H1 (cell line): ENCODE results near the gene CAMTA1. TPM values are rescaled to one million over a fixed set of nuclear protein-coding genes. Genes with fewer than 3 reads are reported as not detected.

Experiments
- MAFK ChIP-seq: IDR thresholded peaks from 2 replicates; pipeline ENCODE4 v1.6.1; 2012; ENCODE audit warnings: low read depth, mild to moderate bottlenecking, improper control_type of control experiment, low read length
- polyA plus RNA-seq, 7 experiments: library from polyadenylated mRNA; depleted of rRNA in 3 of 7; stranded (reverse) in 5 of 7; unstranded in 2 of 7; fragments of >200 nt in 5 of 7; fragments of 200-250 nt in 2 of 7; gene quantifications; 1 replicate in 5 of 7; 2 replicates in 1 of 7; 4 replicates in 1 of 7; pipeline versions ENCODE4 v1.2.1 to v1.2.3, GENCODE V29; 2011 to 2013; ENCODE audit warnings: missing spikeins in 2 of 7, mixed read lengths in 2 of 7
- total RNA-seq: library from RNA; stranded (reverse); fragmentation: NEBNext Ultra II Directional; extraction: Animal tissue kit (Norgen Biotek cat#: 25700); gene quantifications from 2 replicates; pipeline ENCODE4 v1.2.1, GENCODE V29; 2021

Gene CAMTA1
- total and polyA plus RNA-seq, 2 of the 8 experiments (the other 6 are each of a cell fraction or from before 2014, with no cell fraction given) = 65.0 to 119 TPM

DNA sequence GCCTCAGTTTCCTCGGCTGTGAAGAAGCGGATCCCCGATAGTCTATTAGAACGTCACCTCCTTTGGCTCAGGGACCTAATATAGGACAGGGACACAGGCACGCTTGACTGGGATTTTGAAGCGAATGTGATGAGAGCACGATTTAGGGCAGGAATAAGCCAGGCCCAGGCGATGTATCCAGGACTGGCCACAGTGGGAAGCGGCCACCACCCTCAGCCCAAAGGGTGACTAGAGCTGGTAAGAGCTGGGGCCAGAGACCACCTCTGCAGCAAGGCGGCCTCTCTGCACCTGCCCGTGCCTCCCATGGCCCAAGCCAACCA, 885.9 kb downstream of the CAMTA1 start (continued):
- TF ChIP-seq MAFK = no peak
- TF ChIP-seq, all 59 proteins: peak for 0
